CD4-positive, alpha-beta memory T cell (primary cell): ENCODE data around the gene ARGLU1. TPM values are rescaled to one million over a fixed set of nuclear protein-coding genes. Genes with fewer than 3 reads are reported as not detected.

ENCODE experiments used
- CTCF ChIA-PET: fragments of 350-600 bp; sonication (Branson Sonifier 250); formaldehyde crosslinking; loops from one replicate; lab custom pipeline; 2021; ENCODE audit warnings: inconsistent platforms; ENCODE audit not compliant: partially characterized antibody; lab: Charles Lee
- POLR2A ChIA-PET: fragments of 350-600 bp; sonication (Branson Sonifier 250); formaldehyde crosslinking; loops from one replicate; lab custom pipeline; 2021; ENCODE audit not compliant: partially characterized antibody; lab: Charles Lee
- DNase-seq, 5 donors: peaks; one replicate each; pipeline versions ENCODE4 v3.0.0 to v3.0.0-alpha.2; 2020 to 2022; ENCODE audit warnings: mixed read lengths in 1 of 5
- H3K27ac ChIP-seq: one replicate; pipeline ENCODE4 v1.7.0; 2013; ENCODE audit warnings: low read depth, low read length
- H3K27me3 ChIP-seq: 2 replicates; pipeline ENCODE4 v1.7.0; 2013; ENCODE audit warnings: mild to moderate bottlenecking, low read length, moderate library complexity; ENCODE audit not compliant: insufficient read depth
- H3K36me3 ChIP-seq: 2 replicates; pipeline ENCODE4 v1.7.0; 2013; ENCODE audit warnings: mild to moderate bottlenecking, low read length, moderate library complexity; ENCODE audit not compliant: insufficient read depth
- H3K4me1 ChIP-seq: 2 replicates; pipeline ENCODE4 v1.7.0; 2013; ENCODE audit warnings: mild to moderate bottlenecking, low read length, moderate library complexity; ENCODE audit not compliant: insufficient read depth
- H3K4me3 ChIP-seq, 2 donors: one replicate each; pipeline ENCODE4 v1.7.0; 2013; ENCODE audit warnings: low read length in 2 of 2, mild to moderate bottlenecking in 1 of 2
- H3K9me3 ChIP-seq, 2 donors: one replicate each; pipeline ENCODE4 v1.7.0; 2013; ENCODE audit warnings: low read length in 2 of 2, control low read depth in 1 of 2; ENCODE audit not compliant: control insufficient read depth in 1 of 2
- H3K27ac Mint-ChIP-seq, 7 donors: one replicate each; pipeline ENCODE4 v1.8.0; 2020 to 2021; ENCODE audit warnings: mixed read lengths in 7 of 7, mild to moderate bottlenecking in 6 of 7, inconsistent platforms in 3 of 7, moderate library complexity in 3 of 7
- H3K27me3 Mint-ChIP-seq, 2 donors: one replicate each; pipeline ENCODE4 v1.8.0; 2020 to 2021; ENCODE audit warnings: mixed read lengths in 2 of 2
- H3K36me3 Mint-ChIP-seq, 2 donors: one replicate each; pipeline ENCODE4 v1.8.0; 2020 to 2021; ENCODE audit warnings: mixed read lengths in 2 of 2, inconsistent platforms in 1 of 2, mild to moderate bottlenecking in 1 of 2
- H3K4me1 Mint-ChIP-seq, 4 donors: one replicate each; pipeline ENCODE4 v1.8.0; 2020 to 2021; ENCODE audit warnings: mixed read lengths in 4 of 4, mild to moderate bottlenecking in 1 of 4
- H3K4me3 Mint-ChIP-seq, 8 donors: one replicate each; pipeline ENCODE4 v1.8.0; 2020 to 2021; ENCODE audit warnings: mixed read lengths in 8 of 8, mild to moderate bottlenecking in 7 of 8, moderate library complexity in 6 of 8, inconsistent platforms in 3 of 8
- H3K9me3 Mint-ChIP-seq, 8 donors: one replicate each; pipeline ENCODE4 v1.8.0; 2020 to 2021; ENCODE audit warnings: mixed read lengths in 8 of 8, mild to moderate bottlenecking in 5 of 8, inconsistent platforms in 3 of 8, moderate library complexity in 1 of 8
- intact Hi-C: fragments of 100-400 bp; cut with micrococcal nuclease; formaldehyde crosslinking; loops from one replicate; pipeline ENCODE4 v1.15.1; 2023
- polyA plus RNA-seq, 2 donors: library from polyadenylated mRNA; unstranded; fragments of 300-500 nt; fragmentation: Illumina TruSeq; gene quantifications; one replicate each; pipeline ENCODE4 v1.2.3, GENCODE V29; 2021
- total RNA-seq, 2 experiments: library from RNA; stranded (reverse); gene quantifications; one replicate each; pipeline ENCODE4 v1.2.3, GENCODE V29; 2021

ARGLU1 gene
- total and polyA plus RNA-seq, 4 experiments from 2014 or later, result 35.4 to 252 (median 134) TPM

DNA sequence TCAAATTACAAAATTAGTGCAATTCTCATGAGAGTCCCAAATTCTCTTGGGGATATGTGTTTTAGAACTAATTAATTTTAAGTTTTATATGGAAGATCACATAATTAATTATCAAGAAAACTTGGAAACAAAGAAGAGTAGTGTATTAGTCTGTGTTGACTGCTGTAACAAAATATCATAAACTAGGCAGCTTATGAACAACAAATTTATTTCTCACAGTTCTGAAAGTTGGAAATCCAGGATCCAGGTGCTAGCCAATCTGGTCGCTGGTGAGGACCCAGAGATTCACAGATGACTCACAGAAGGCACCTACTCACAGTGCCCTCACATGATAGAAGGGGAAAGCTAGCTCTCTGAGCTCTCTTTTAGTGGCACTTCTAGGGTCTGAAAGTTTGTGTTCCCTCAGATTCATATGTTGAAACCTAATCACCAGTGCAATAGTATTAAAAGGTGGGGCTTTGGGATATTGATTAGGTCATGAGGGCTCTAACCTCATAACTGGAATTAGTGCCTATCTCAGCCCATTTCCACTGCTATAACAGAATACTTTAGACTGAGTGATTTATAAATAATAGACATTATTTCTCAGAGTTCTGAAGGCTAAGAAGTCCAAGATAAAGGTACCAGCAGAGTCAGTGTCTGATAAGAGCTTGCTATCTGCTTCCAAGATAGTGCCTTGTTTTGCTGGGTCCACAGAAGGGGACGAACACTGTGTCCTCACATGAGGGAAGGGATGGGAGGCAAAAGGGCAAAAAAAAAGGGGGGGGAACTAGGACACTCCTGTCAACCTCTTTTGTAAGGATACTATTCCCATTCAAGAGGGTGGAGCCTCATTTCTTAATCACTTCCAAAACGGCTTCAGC is 1.5 kb upstream of the ARGLU1 start:
- Mint-ChIP-seq H3K4me3 (peak overlapping the region in 1 of 8 donors; percentile 14), H3K27ac (peak overlapping the region in 3 of 7 donors; percentile 28 to 89 (median 57)), H3K9me3 (no peaks in the 10 kb centered on the region), H3K4me1 (peaks cover 27 to 52% (median 43%) of the 10 kb centered on the region in 4 donors), H3K36me3 (peaks cover 13 to 22% of the 10 kb centered on the region in 2 donors), H3K27me3 (no peaks in the 10 kb centered on the region)
- H3K4me1 ChIP-seq, result peaks cover 42% of the 10 kb centered on the region
- intact Hi-C loops, result loop anchor here (5.0 kb wide), 1 partner anchor 1432 kb away; no protein-coding TSS in a partner anchor
- no peak overlapping the region for H3K4me3 ChIP-seq
- ChIA-PET POLR2A (interaction anchor here (5.6 kb wide), 1 partner anchor 35 kb away, joined by 61 read pairs; the partner anchor contains the start of gene EFNB2), CTCF (interaction anchor here (6.1 kb wide), 1 partner anchor 33 kb away, joined by 46 read pairs; the partner anchor contains the start of gene EFNB2)
- H3K36me3 ChIP-seq, result no peaks in the 10 kb centered on the region
- no peak for DNase-seq
- no peaks in the 10 kb centered on the region for H3K9me3 ChIP-seq
- peak overlapping the region; percentile 10 for H3K27ac ChIP-seq
- no peaks in the 10 kb centered on the region for H3K27me3 ChIP-seq

DNA sequence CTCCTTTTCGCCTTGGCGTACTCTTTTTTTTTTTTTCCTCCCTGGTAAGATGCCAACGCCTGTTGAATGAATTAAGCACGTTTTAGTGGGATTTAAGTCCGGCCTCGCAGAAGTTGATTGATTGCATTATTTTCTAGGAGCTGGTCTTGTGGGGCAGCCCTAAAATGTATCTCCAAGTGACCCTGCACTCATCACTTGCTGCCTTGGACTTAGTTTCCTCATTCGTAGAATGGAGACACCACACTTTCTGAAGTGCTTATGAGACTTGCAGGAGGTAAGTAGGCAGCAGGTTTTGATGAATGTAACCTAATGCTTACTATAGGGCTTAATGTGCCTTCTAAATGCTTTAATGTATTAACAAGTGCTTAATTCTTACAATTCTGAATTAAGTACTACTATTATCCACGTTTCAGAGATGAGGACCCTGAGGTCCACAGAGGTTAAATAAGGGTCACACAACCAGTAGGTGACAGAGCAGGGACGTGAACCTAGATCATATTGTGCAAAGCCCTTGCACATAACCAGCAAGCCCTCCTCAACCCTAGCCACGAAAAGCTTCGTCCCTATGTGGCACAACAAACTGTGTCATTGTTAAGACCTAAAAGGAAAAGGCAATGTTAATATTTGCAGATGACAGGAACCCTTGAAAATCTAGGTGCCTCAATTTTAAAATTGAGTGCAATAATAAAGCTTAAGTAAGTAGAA is 514 bp upstream of the ARGLU1 start:
- intact Hi-C loops, result loop anchor here (1.0 to 5.0 kb wide), 2 partner anchors 33 to 1431 kb away; partner anchors contain the start of gene EFNB2
- peak overlapping the region; percentile 92 to 98 (median 95) for H3K27ac Mint-ChIP-seq
- no peaks in the 10 kb centered on the region for H3K27me3 Mint-ChIP-seq
- Histone ChIP-seq H3K9me3 (no peaks in the 10 kb centered on the region), H3K4me1 (peaks cover 52% of the 10 kb centered on the region), H3K27ac (peak overlapping the region; percentile 95), H3K36me3 (no peaks in the 10 kb centered on the region), H3K4me3 (peak overlapping the region; percentile 33 to 95), H3K27me3 (no peaks in the 10 kb centered on the region)
- POLR2A ChIA-PET, result interaction anchor here (0.9 to 5.6 kb wide), 5 partner anchors 8 to 1429 kb away, joined by 3 to 61 read pairs (median 5); partner anchors contain the start of gene EFNB2
- peak overlapping the region; percentile 92 to 99 (median 98) for H3K4me3 Mint-ChIP-seq
- H3K36me3 Mint-ChIP-seq, result peaks cover 6 to 22% of the 10 kb centered on the region in 2 donors
- CTCF ChIA-PET, result interaction anchor here (2.0 to 6.1 kb wide), 2 partner anchors 32 to 52 kb away, joined by 6 to 46 read pairs; partner anchors contain the start of gene EFNB2
- H3K9me3 Mint-ChIP-seq, result no peaks in the 10 kb centered on the region
- DNase-seq, result no peak
- peaks cover 36 to 62% (median 53%) of the 10 kb centered on the region in 4 donors for H3K4me1 Mint-ChIP-seq

DNA sequence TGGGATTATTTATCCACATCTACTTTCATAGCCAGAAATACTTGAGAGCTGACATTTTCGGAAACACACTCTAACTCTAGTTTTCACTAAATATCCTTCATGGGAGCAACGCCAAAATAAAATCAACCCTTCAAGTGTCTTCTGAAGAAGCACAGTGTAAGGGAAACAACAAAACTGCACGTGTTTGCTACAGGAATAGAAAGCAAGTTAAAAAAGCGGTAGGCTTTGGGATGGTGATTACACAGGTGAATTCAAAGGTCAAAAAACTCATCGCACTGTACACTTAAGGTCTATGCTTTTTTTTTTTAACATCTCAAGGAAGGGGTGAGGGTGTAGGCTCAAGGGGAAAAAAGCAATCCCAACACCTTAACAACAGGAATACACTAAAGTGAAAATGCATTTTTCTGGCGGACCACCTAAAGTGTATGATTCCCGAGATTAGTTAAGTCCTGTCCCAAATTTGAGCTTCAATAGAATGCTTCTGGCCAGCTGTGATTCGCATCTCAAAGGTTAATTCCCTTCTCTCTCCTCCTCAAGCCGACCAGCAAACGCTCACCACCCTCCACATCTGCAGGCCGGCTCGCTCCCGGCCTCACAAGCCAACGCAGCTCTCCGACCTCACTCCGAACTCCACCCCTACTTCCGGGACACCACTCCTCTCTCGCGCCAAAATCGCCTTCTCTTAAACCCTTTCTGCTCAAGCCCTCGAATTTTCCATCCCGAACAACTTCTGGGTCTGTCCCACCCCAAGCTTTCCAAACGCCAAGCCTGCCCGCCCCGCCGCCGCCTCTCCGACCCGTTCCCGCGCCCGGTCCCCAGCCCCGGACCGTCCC is 1.1 kb downstream of the ARGLU1 start:
- no peaks in the 10 kb centered on the region for H3K27me3 Mint-ChIP-seq
- Histone ChIP-seq H3K27ac (peak overlapping the region; percentile 95), H3K9me3 (no peaks in the 10 kb centered on the region), H3K4me3 (peak overlapping the region; percentile 10 to 95), H3K27me3 (no peaks in the 10 kb centered on the region), H3K36me3 (no peaks in the 10 kb centered on the region), H3K4me1 (peaks cover 66% of the 10 kb centered on the region)
- H3K4me1 Mint-ChIP-seq, result peaks cover 46 to 75% (median 64%) of the 10 kb centered on the region in 4 donors
- peak overlapping the region; percentile 94 to 100 (median 98) for H3K4me3 Mint-ChIP-seq
- peak overlapping the region; percentile 92 to 98 (median 95) for H3K27ac Mint-ChIP-seq
- H3K36me3 Mint-ChIP-seq, result peaks cover 0 to 22% of the 10 kb centered on the region in 2 donors
- CTCF ChIA-PET, result interaction anchor here (1.0 to 6.1 kb wide), 3 partner anchors 10 to 53 kb away, joined by 3 to 46 read pairs (median 6); partner anchors contain the start of gene EFNB2
- no peaks in the 10 kb centered on the region for H3K9me3 Mint-ChIP-seq
- peak in 2 of 5 donors; percentile 17 to 51 for DNase-seq
- intact Hi-C loops, result loop anchor here (5.0 kb wide), 1 partner anchor 1430 kb away; no protein-coding TSS in a partner anchor
- POLR2A ChIA-PET, result interaction anchor here (1.0 to 5.6 kb wide), 6 partner anchors 10 to 1427 kb away, joined by 3 to 61 read pairs (median 4); partner anchors contain the start of gene EFNB2

DNA sequence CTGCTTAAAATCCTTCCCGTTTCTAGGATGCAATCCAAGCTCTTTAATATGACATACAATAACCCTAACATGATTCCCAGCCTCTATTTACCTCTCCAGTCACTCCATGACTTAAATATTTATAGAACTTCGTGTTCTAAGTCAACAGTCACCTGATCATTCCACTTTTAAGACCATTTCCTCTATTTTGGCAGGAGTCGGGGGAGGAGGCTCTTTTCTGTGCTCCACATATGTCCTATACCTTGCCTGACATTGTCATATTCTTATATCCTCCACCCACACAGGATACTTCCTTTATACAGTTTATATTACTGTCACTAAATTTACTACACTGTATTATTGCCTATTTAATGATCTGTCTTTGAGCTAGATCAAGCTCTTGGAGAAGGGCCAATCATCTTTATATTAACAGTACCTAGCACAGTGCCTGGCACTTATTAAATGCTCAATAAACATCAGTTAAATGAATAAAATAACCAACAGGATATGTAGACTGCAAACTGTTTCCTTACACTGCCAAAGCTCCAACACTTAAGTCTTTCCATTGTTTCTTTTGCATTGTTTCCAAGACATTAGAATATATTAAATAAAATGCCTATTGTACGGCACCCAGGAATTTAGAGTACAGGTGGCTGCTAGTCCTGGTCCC is 2.7 kb downstream of the ARGLU1 start:
- intact Hi-C loops, result loop anchor here (5.0 kb wide), 1 partner anchor 1428 kb away; no protein-coding TSS in a partner anchor
- H3K27ac Mint-ChIP-seq, result peak overlapping the region; percentile 52 to 95 (median 78)
- CTCF ChIA-PET, result interaction anchor here (0.7 to 6.1 kb wide), 3 partner anchors 8 to 55 kb away, joined by 3 to 46 read pairs (median 4); partner anchors contain the start of gene EFNB2
- Histone ChIP-seq H3K4me1 (peaks cover 82% of the 10 kb centered on the region), H3K36me3 (no peaks in the 10 kb centered on the region), H3K4me3 (peak overlapping the region in 1 of 2 donors; percentile 10), H3K27ac (peak overlapping the region; percentile 95), H3K9me3 (no peaks in the 10 kb centered on the region), H3K27me3 (no peaks in the 10 kb centered on the region)
- H3K4me3 Mint-ChIP-seq, result peak overlapping the region; percentile 94 to 100 (median 98)
- peaks cover 0 to 24% of the 10 kb centered on the region in 2 donors for H3K36me3 Mint-ChIP-seq
- no peak for DNase-seq
- H3K9me3 Mint-ChIP-seq, result no peaks in the 10 kb centered on the region
- POLR2A ChIA-PET, result interaction anchor here (1.2 to 5.6 kb wide), 4 partner anchors 8 to 30 kb away, joined by 3 to 61 read pairs (median 3); partner anchors contain the start of gene EFNB2
- H3K27me3 Mint-ChIP-seq, result no peaks in the 10 kb centered on the region
- H3K4me1 Mint-ChIP-seq, result peaks cover 59 to 83% (median 71%) of the 10 kb centered on the region in 4 donors

DNA sequence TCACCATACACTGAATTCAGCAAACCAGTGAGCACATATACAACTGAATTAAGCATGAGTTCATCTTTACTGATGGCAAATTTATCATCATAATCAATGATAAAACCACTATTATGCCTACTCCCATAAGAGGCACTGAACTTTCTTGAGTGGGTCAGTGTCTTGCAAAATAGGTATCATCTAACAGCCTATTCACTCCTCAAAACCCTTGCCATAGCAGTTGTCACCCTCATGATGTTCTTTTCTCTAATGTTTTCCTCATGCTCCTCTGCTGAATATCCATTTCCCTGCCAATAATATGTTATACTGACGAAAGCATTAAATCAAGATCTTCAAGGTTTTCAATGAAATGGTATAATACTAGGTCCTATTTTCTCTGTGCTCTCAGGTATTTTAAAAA is 5.6 kb downstream of the ARGLU1 start:
- Mint-ChIP-seq H3K36me3 (peaks cover 13 to 39% of the 10 kb centered on the region in 2 donors), H3K27ac (peak overlapping the region in 5 of 7 donors; percentile 2 to 60 (median 55)), H3K4me1 (peaks cover 64 to 90% (median 76%) of the 10 kb centered on the region in 4 donors), H3K27me3 (no peaks in the 10 kb centered on the region), H3K4me3 (peak overlapping the region in 6 of 8 donors; percentile 9 to 78 (median 53)), H3K9me3 (no peaks in the 10 kb centered on the region)
- Histone ChIP-seq H3K4me3 (no peak overlapping the region), H3K4me1 (peaks cover 75% of the 10 kb centered on the region), H3K27ac (no peak overlapping the region), H3K27me3 (no peaks in the 10 kb centered on the region), H3K9me3 (no peaks in the 10 kb centered on the region), H3K36me3 (peaks cover 18% of the 10 kb centered on the region)
- ChIA-PET CTCF (no interaction called here), POLR2A (interaction anchor here (0.8 kb wide), 1 partner anchor 9 kb away, joined by 3 read pairs; no protein-coding TSS in a partner anchor)
- intact Hi-C loops, result loop anchor here (5.0 kb wide), 1 partner anchor 60 kb away; no protein-coding TSS in a partner anchor
- no peak for DNase-seq
